GM21576 (cell line): ENCODE data around the gene GLYR1.
A peak's percentile ranks its signal among the peaks of the same experiment; 100 is the strongest.

ENCODE experiments used
- ATAC-seq: cut with Tn5 transposase; IDR thresholded peaks from one replicate; pipeline ENCODE4 v1.9.1; 2021; ENCODE audit warnings: mild to moderate bottlenecking, moderate library complexity; ENCODE audit not compliant: unreplicated experiment

The GLYR1 gene

GRCh38 chr16:4852221-4852872 lies 5.3 kb upstream of the GLYR1 start:
- ATAC-seq: no peak

DNA sequence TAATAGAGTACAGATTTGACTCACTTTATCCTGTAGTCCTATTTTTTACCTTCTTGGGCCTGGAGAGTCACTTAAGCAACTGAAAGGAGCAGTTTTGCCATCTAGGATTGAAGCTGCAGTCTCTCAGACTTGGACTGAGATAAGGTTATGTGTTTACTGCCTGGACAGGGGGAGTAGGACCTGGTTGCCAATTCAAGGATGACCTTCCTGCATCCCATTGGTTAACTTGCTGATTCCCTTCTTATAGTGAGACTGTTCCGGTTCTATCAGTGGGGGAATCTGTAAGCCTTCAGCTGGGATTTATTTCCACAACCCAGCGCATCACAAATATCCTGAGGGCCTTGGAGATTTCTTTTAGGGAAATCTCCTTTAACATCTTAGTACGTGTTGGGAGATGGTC lies 3.1 kb upstream of the GLYR1 start:
- no peak for ATAC-seq

- ATAC-seq: peak; percentile 18
Observed at GRCh38 chr16:4847774-4848587, 893 bp upstream of the GLYR1 start.

DNA sequence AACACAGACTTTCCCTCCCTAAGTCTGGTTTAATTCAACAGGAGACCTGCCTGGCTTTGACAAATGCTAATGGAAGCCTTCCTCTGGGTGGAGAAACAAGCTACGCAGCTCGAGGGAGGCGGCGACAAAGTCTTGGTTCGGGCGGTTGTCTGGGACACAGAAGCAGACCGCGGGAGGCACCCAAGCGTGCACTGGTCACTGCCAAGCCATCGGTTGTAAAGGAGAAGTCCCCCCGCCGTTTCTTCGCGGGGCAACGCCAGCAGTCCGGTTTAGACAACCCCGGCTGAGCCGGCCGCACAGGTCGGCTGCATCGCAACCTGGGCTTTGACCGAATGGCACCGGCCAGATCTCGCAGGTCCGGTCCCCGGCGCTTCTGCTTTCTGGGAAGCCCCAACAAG lies 586 bp downstream of the GLYR1 start:
- peak; percentile 1 for ATAC-seq

GRCh38 chr16:4840984-4841383 lies 6.1 kb downstream of the GLYR1 start:
- ATAC-seq: no peak

- no peak for ATAC-seq
Observed at GRCh38 chr16:4839942-4840341, 7.1 kb downstream of the GLYR1 start.

GRCh38 chr16:4837733-4838501 lies 9.2 kb downstream of the GLYR1 start:
- no peak for ATAC-seq

DNA sequence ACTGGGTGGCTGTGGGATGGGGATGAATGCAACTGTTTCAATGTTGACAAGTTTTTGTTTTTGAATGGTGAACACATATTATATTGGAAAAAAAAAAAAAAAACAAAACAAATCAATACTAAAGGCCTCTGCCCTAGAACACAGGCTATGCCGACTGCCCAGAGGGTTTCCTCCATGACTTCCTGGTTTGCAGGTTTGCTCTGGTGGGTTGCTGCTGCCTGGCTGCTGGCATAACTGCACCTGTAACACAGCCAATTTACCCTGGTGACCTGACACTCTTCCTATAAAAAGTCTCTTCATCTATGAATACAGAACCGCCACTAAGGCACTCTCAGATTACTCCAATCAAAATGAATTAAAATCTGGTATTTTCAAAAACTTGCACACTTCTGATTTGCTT lies 10.4 kb downstream of the GLYR1 start:
- ATAC-seq: no peak

- no peak for ATAC-seq
Observed at GRCh38 chr16:4833584-4833983, 13.5 kb downstream of the GLYR1 start.

GRCh38 chr16:4832698-4833343 lies 14.3 kb downstream of the GLYR1 start:
- ATAC-seq: no peak

- ATAC-seq: no peak
Observed at GRCh38 chr16:4831616-4832015, 15.5 kb downstream of the GLYR1 start.

GRCh38 chr16:4830408-4830807 lies 16.7 kb downstream of the GLYR1 start:
- no peak for ATAC-seq

DNA sequence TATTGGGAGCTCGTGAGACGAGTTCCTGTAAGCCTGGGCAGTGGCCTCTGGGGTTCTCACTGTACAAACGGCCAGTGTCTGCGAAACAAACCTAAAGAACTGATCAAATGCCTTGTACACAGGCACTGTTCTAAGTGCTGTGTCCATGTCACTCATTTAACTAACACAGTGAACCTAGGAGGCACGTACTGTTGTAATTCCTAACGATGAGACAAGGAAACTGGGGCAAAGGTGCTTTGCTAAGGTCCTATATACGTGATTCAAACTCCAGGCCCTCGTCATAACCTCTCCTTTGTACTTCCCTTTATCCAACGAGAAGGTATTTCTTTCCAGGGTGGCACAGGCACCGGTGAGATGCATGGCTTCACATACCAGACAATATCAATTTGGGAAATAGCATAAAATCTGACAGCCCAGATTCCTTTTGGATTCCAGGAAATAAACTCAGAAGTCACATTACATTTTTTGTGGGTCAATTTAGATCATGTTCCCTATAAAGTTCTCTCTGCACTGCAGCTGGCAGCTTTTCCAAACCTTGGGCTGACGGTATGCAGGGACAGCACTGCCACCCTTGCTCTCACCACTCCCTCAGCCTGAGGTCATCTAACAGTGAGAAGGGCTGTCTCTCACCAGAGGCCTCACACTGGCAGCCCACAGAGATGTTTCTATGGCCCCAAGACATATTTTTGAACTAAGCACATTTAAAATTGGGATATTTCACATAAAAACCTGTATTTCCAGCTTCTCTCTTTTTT lies 18.3 kb downstream of the GLYR1 start:
- no peak for ATAC-seq

GRCh38 chr16:4826980-4827379 lies 20.1 kb downstream of the GLYR1 start:
- no peak for ATAC-seq

DNA sequence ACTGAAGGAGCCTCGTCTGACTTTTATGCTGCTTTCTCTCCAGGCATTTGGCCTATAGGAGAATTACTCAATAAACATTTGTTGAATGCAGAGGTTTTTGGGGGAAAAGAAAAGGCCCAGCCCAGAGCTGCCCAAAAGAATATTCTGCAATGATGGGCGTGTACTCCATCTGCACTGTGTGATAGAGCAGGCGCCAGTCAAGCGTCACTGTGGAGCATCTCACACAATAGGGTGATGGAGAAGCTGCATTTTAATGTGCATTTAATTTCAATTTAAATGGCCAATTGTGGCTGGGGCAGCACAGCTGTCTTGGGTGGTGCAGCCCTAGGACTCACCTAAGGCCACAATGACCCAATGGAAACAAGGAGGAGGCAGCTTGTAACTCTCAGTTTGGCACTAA lies 20.6 kb downstream of the GLYR1 start:
- no peak for ATAC-seq

- ATAC-seq: no peak
Observed at GRCh38 chr16:4825196-4825595, 21.9 kb downstream of the GLYR1 start.

- no peak for ATAC-seq
Observed at GRCh38 chr16:4820652-4821051, 26.4 kb downstream of the GLYR1 start.

DNA sequence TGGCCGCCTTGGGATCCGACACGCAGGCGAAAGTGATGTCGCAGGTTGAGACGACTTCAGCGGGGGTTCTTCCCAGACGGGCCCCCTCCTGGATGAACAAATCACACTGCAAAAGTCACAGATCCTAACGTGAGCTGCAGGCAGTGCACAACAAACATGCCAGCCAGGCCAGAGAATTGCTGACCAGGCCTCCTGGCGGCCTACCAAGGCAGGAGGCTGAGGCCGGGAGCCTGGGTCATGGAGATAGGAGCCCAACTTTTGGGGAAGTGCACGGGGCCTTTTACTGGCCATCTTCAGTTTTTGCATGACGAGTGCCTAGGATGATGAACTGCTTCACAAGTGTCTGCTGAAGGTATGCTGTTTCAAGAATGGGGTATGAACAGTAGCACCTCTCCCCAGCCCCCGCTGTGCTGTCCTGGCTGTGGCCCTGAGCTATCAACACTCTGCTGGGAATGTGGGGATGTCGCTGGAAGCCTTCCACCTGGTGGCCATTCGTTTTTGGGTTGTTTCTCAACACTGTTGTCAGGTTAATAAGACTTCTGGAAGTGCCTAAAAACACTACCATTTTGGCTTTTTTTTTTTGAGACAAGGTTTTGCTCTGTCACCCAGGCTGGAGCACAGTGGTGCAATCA lies 32.4 kb downstream of the GLYR1 start:
- no peak for ATAC-seq

GRCh38 chr16:4814046-4814445 lies 33.0 kb downstream of the GLYR1 start:
- no peak for ATAC-seq
